SK-N-MC (cell line): ENCODE data around the gene GFRA1.

ENCODE experiments used
- FOXP2 ChIP-seq: optimal IDR thresholded peaks from 2 replicates; pipeline ENCODE3; 2011; ENCODE audit warnings: mild to moderate bottlenecking, moderate library complexity; ENCODE audit not compliant: insufficient read depth; ENCODE audit errors: extremely low read length, control extremely low read depth
- POLR2AphosphoS5 ChIP-seq: IDR thresholded peaks from 2 replicates; pipeline ENCODE4 v1.6.1; 2012; ENCODE audit warnings: mild to moderate bottlenecking, low read depth, low read length, borderline replicate concordance

DNA sequence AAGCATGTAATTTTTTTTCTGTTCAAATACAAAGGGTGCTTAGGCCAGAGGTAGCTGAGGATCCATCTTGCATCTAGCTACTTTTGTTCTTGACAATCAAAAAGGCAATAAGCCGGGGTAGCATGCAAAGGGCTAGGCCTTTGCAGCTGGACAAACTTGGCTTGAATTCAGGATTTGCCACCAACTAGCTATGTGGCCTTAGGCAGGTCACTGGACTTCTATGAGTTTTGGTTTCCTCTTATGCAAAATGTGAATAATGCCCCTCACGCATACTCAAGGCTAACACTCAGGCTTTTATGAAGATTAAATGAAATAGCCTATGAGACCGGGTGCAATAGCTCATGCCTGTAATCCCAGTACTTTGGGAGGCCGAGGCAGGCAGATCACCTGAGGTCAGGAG is 19.3 kb downstream of the GFRA1 start:
- TF ChIP-seq POLR2AphosphoS5, result no peak
- TF ChIP-seq FOXP2, result no peak
